A549 (cell line): Measurements from ENCODE around the gene GDF10. TPM values are rescaled to one million over a fixed set of nuclear protein-coding genes. Genes with fewer than 3 reads are reported as not detected.

Experiments used
- ATAC-seq, 2 experiments: fragments of 200-7000 bp in 1 of 2; fragments of >200 bp in 1 of 2; cut with Nextera tagmentation in 1 of 2; cut with Tn5 transposase in 1 of 2; 3 replicates each; pipeline versions ENCODE4 v1.8.0 to v1.9.1; 2018 to 2020; ENCODE audit warnings: mild to moderate bottlenecking in 1 of 2, moderate library complexity in 1 of 2
- CTCF ChIA-PET: fragments of 300-600 bp; sonication (Branson Sonifier 250); formaldehyde crosslinking; extraction: SDS; loops from one replicate; lab custom pipeline; 2021; ENCODE audit warnings: antibody characterized with exemption, inconsistent platforms; lab: Yijun Ruan, JAX
- POLR2A ChIA-PET: fragments of 350-600 bp; formaldehyde crosslinking; extraction: SDS; loops from one replicate; lab custom pipeline; 2021; ENCODE audit warnings: antibody characterized with exemption, inconsistent platforms; lab: Yijun Ruan, JAX
- DNase-seq, 2 experiments: peaks; one replicate each; pipeline versions ENCODE4 v3.0.0 to v3.0.0-alpha.2; 2011 to 2016; ENCODE audit warnings: low read depth in 1 of 2, low spot score in 1 of 2
- FAIRE-seq: peaks from 2 replicates; lab custom pipeline; 2011; peaks lifted over from hg19 to GRCh38; lab: Jason Lieb, UNC
- H3K27ac ChIP-seq, 2 experiments: fragments of >200 bp; sonication (Bioruptor Twin); formaldehyde crosslinking; 3 replicates each; pipeline ENCODE4 v1.5.1; 2016 to 2017
- H3K4me1 ChIP-seq: fragments of >200 bp; sonication (Bioruptor Twin); formaldehyde crosslinking; 3 replicates; pipeline ENCODE4 v1.6.1; 2016
- H3K4me2 ChIP-seq: fragments of >200 bp; sonication (Bioruptor Twin); formaldehyde crosslinking; 3 replicates; pipeline ENCODE4 v1.6.1; 2016
- H3K4me3 ChIP-seq: fragments of >200 bp; sonication (Bioruptor Twin); formaldehyde crosslinking; 3 replicates; pipeline ENCODE4 v1.5.1; 2016
- H3K9me3 ChIP-seq: fragments of >200 bp; sonication (Bioruptor Twin); formaldehyde crosslinking; 3 replicates; pipeline ENCODE4 v1.6.1; 2016
- CBX2 ChIP-seq: fragments of 200-600 bp; sonication (generic); IDR thresholded peaks from 2 replicates; pipeline ENCODE4 v1.6.1; 2016; ENCODE audit warnings: low read depth, mild to moderate bottlenecking, borderline replicate concordance
- CEBPB ChIP-seq, 2 experiments: fragments of >200 bp in 1 of 2; sonication (Bioruptor Twin) in 1 of 2; formaldehyde crosslinking in 1 of 2; IDR thresholded peaks; 2 replicates each; pipeline ENCODE4 v1.6.1; 2012 to 2016
- CHD2 ChIP-seq: fragments of 150-350 bp; IDR thresholded peaks from 2 replicates; pipeline ENCODE4 v1.6.1; 2014; ENCODE audit warnings: low read length; ENCODE audit not compliant: partially characterized antibody
- EHF ChIP-seq: fragments of 250-450 bp; sonication (Bioruptor Pico); IDR thresholded peaks from 2 replicates; pipeline ENCODE4 v1.5.0; 2020; ENCODE audit warnings: mild to moderate bottlenecking
- EHMT2 ChIP-seq: fragments of 200-600 bp; sonication (generic); IDR thresholded peaks from 2 replicates; pipeline ENCODE4 v1.6.1; 2016; ENCODE audit warnings: antibody characterized with exemption, low read depth, mild to moderate bottlenecking, moderate library complexity
- EP300 ChIP-seq, 2 experiments: fragments of >200 bp; sonication (Bioruptor Twin); formaldehyde crosslinking; IDR thresholded peaks; 2 replicates in 1 of 2; 3 replicates in 1 of 2; pipeline ENCODE4 v1.6.1; 2016 to 2017
- FOXS1 ChIP-seq: fragments of 250-450 bp; sonication (Bioruptor Pico); IDR thresholded peaks from 2 replicates; pipeline ENCODE4 v1.5.0; 2020; ENCODE audit warnings: mild to moderate bottlenecking, moderate library complexity
- GATA3 ChIP-seq: IDR thresholded peaks from 2 replicates; pipeline ENCODE4 v1.6.1; 2012; ENCODE audit warnings: borderline replicate concordance
- HDAC2 ChIP-seq: fragments of 200-600 bp; sonication (generic); IDR thresholded peaks from 2 replicates; pipeline ENCODE4 v1.6.1; 2016
- HOXB13 ChIP-seq: fragments of 250-450 bp; sonication (Bioruptor Pico); IDR thresholded peaks from 2 replicates; pipeline ENCODE4 v1.5.0; 2020; ENCODE audit warnings: low read depth, mild to moderate bottlenecking, moderate library complexity
- HOXB5 ChIP-seq: fragments of 250-450 bp; sonication (Bioruptor Pico); IDR thresholded peaks from 2 replicates; pipeline ENCODE4 v1.5.0; 2020; ENCODE audit warnings: mild to moderate bottlenecking, moderate library complexity
- JUN ChIP-seq, 2 experiments: fragments of >200 bp; sonication (Bioruptor Twin); formaldehyde crosslinking; IDR thresholded peaks; 2 replicates in 1 of 2; 3 replicates in 1 of 2; pipeline ENCODE4 v1.6.1; 2016 to 2017
- MAZ ChIP-seq: fragments of 150-350 bp; IDR thresholded peaks from 2 replicates; pipeline ENCODE4 v1.6.1; 2014; ENCODE audit warnings: antibody characterized with exemption, low read depth, low read length, borderline replicate concordance
- NPAS2 ChIP-seq: fragments of 250-450 bp; sonication (Bioruptor Pico); IDR thresholded peaks from 2 replicates; pipeline ENCODE4 v1.8.0; 2022; ENCODE audit warnings: mild to moderate bottlenecking, moderate library complexity, borderline replicate concordance
- PHF8 ChIP-seq: fragments of 200-600 bp; sonication (generic); IDR thresholded peaks from 2 replicates; pipeline ENCODE4 v1.6.1; 2016; ENCODE audit warnings: low read depth, mild to moderate bottlenecking, antibody characterized with exemption, moderate library complexity, borderline replicate concordance
- POLR2AphosphoS2 ChIP-seq: conservative IDR thresholded peaks from 2 replicates; pipeline ENCODE4 v1.6.1; 2012; ENCODE audit warnings: low read length, improper control_type of control experiment, inconsistent platforms
- RNF2 ChIP-seq: fragments of 200-600 bp; sonication (generic); IDR thresholded peaks from 2 replicates; pipeline ENCODE4 v1.6.1; 2016; ENCODE audit warnings: low read depth, mild to moderate bottlenecking, antibody characterized with exemption, moderate library complexity, borderline replicate concordance
- SREBF2 ChIP-seq: fragments of 450-650 bp; IDR thresholded peaks from 2 replicates; pipeline ENCODE4 v1.6.1; 2014; ENCODE audit warnings: mild to moderate bottlenecking, moderate library complexity
- ZC3H11A ChIP-seq: fragments of 450-650 bp; IDR thresholded peaks from 2 replicates; pipeline ENCODE4 v1.6.1; 2014; ENCODE audit warnings: antibody characterized with exemption, mild to moderate bottlenecking
- ZSCAN20 ChIP-seq: fragments of 250-450 bp; sonication (Bioruptor Pico); IDR thresholded peaks from 2 replicates; pipeline ENCODE4 v1.8.0; 2022; ENCODE audit warnings: mild to moderate bottlenecking, moderate library complexity
- WGBS: methylation state at CpG from one replicate; pipeline ENCODE4 v1.1.6; 2017; ENCODE audit errors: missing lambda C conversion rate; 5-methylcytosine and 5-hydroxymethylcytosine counted together
- polyA plus RNA-seq, 4 experiments: library from polyadenylated mRNA; depleted of rRNA in 3 of 4; stranded (reverse); fragments of >200 nt; fragmentation: RNase III in 1 of 4; extraction: RNeasy Plus Mini Kit Qiagen cat#74134 plus additional on column Dnase treatment in 1 of 4; gene quantifications; 2 replicates in 3 of 4; 3 replicates in 1 of 4; pipeline ENCODE4 v1.2.3, GENCODE V29; 2011 to 2017
- TF ChIP-seq, protein P1 (sequence below): IDR thresholded peaks from 2 replicates; pipeline ENCODE4 v1.6.1; 2012
- TF ChIP-seq, protein P2 (sequence below): IDR thresholded peaks from 2 replicates; pipeline ENCODE4 v1.6.1; 2012
- TF ChIP-seq, protein P3 (sequence below): fragments of 200-600 bp; sonication (generic); IDR thresholded peaks from 2 replicates; pipeline ENCODE4 v1.6.1; 2016; ENCODE audit warnings: antibody characterized with exemption, mild to moderate bottlenecking, moderate library complexity
- TF ChIP-seq, protein P4 (sequence below): fragments of 250-450 bp; sonication (Bioruptor Pico); IDR thresholded peaks from 2 replicates; pipeline ENCODE4 v1.5.0; 2021; ENCODE audit warnings: mild to moderate bottlenecking, moderate library complexity, borderline replicate concordance

Gene GDF10
- polyA plus RNA-seq, 2 of the 4 experiments (the other 2 are of a cell fraction), result 0.10 TPM; not detected in 1

DNA sequence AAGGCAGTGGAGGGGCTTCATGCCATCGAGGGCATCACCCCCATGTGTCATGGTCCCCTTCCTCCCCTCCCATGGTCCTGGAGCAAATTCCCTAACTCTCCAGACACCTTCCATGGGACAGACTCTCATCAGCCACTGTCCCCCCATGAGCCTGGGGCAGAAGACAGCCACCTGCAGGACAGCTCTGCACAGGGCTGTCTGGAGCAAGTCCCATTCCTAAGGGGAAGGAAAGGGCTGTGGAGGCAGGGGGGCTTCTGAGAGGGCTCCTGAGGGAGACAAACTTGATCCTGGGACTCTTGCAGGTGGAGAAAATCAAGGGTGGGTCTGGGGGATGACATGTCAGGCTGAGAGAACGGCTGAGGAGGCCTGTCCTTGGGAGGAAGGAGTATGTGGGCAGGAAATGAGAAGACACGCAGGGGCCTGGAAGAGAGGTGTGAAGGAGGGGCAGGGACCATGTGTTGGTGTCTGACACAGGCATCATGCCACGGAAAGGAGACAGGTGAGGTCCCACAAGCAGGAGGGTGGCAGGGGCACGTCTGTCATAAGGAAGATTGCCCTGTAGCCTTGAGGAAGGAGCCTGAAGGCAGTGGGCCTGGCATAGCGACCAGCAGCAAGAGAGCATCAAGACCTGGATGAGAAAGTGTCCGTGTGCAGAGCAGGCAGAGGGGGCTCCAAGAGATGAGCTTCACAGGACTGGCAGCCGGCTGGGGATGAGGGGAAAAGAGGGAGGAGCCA lies 14.4 kb upstream of the GDF10 start:
- no peaks in the 10 kb centered on the region for H3K4me1 ChIP-seq
- DNase-seq, result no peak
- ChIA-PET POLR2A (no interaction called here), CTCF (interaction anchor here (1.6 kb wide), 1 partner anchor 26 kb away, joined by 7 read pairs; no protein-coding TSS in a partner anchor)
- no peak for TF ChIP-seq JUN (IDR thresholded peaks at IDR 0.05)
- TF ChIP-seq CBX2, result no peak
- TF ChIP-seq POLR2AphosphoS2, result no peak
- TF ChIP-seq CEBPB (IDR thresholded peaks at IDR 0.05), result no peak
- TF ChIP-seq, protein P1, sequence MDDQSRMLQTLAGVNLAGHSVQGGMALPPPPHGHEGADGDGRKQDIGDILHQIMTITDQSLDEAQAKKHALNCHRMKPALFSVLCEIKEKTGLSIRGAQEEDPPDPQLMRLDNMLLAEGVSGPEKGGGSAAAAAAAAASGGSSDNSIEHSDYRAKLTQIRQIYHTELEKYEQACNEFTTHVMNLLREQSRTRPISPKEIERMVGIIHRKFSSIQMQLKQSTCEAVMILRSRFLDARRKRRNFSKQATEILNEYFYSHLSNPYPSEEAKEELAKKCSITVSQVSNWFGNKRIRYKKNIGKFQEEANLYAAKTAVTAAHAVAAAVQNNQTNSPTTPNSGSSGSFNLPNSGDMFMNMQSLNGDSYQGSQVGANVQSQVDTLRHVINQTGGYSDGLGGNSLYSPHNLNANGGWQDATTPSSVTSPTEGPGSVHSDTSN, result no peak
- TF ChIP-seq, protein P2, sequence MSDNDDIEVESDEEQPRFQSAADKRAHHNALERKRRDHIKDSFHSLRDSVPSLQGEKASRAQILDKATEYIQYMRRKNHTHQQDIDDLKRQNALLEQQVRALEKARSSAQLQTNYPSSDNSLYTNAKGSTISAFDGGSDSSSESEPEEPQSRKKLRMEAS, result no peak
- H3K27ac ChIP-seq, result no peak overlapping the region
- H3K4me2 ChIP-seq, result no peak overlapping the region
- no peak overlapping the region for H3K4me3 ChIP-seq
- 30% methylated on average over 8 of the region's 8 CpGs for WGBS
- ATAC-seq, result peak in 1 of 2 experiments; percentile 41; a peak in 1 of 6 replicates
- no peak for FAIRE-seq
- no peaks in the 10 kb centered on the region for H3K9me3 ChIP-seq

DNA sequence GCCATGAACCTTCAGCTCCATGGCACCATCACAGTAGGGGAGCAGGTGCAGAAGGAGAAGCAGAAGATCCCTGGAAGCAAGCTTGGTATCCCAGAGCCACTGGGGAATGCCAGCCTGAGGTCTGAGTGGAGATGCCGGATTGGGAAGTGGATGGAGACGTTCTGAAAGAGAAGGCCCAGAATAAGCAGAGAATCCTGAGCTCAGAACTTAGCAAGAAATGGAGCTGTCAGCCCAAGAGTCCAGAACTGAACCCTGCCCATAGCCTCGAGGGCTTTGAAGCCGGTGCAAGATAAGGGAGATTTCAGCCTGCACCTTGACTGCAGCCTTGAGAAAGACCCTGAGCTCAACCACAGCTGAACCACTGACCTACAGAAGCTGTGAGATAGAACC lies 13.9 kb upstream of the GDF10 start:
- H3K4me1 ChIP-seq, result no peaks in the 10 kb centered on the region
- no peak for ATAC-seq
- no peaks in the 10 kb centered on the region for H3K9me3 ChIP-seq
- TF ChIP-seq SREBF2 (no peak), CBX2 (no peak), MAZ (no peak), HDAC2 (no peak), HOXB13 (no peak), ZSCAN20 (no peak), HOXB5 (CRISPR knock-in tag) (no peak), FOXS1 (CRISPR knock-in tag) (no peak), PHF8 (no peak), NPAS2 (CRISPR knock-in tag) (no peak), CHD2 (no peak), RNF2 (no peak), GATA3 (no peak), EHF (CRISPR knock-in tag) (no peak), ZC3H11A (no peak), EP300 (IDR thresholded peaks at IDR 0.05) (no peak), EHMT2 (no peak)
- TF ChIP-seq, protein P3, sequence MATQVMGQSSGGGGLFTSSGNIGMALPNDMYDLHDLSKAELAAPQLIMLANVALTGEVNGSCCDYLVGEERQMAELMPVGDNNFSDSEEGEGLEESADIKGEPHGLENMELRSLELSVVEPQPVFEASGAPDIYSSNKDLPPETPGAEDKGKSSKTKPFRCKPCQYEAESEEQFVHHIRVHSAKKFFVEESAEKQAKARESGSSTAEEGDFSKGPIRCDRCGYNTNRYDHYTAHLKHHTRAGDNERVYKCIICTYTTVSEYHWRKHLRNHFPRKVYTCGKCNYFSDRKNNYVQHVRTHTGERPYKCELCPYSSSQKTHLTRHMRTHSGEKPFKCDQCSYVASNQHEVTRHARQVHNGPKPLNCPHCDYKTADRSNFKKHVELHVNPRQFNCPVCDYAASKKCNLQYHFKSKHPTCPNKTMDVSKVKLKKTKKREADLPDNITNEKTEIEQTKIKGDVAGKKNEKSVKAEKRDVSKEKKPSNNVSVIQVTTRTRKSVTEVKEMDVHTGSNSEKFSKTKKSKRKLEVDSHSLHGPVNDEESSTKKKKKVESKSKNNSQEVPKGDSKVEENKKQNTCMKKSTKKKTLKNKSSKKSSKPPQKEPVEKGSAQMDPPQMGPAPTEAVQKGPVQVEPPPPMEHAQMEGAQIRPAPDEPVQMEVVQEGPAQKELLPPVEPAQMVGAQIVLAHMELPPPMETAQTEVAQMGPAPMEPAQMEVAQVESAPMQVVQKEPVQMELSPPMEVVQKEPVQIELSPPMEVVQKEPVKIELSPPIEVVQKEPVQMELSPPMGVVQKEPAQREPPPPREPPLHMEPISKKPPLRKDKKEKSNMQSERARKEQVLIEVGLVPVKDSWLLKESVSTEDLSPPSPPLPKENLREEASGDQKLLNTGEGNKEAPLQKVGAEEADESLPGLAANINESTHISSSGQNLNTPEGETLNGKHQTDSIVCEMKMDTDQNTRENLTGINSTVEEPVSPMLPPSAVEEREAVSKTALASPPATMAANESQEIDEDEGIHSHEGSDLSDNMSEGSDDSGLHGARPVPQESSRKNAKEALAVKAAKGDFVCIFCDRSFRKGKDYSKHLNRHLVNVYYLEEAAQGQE, result no peak
- TF ChIP-seq, protein P4, sequence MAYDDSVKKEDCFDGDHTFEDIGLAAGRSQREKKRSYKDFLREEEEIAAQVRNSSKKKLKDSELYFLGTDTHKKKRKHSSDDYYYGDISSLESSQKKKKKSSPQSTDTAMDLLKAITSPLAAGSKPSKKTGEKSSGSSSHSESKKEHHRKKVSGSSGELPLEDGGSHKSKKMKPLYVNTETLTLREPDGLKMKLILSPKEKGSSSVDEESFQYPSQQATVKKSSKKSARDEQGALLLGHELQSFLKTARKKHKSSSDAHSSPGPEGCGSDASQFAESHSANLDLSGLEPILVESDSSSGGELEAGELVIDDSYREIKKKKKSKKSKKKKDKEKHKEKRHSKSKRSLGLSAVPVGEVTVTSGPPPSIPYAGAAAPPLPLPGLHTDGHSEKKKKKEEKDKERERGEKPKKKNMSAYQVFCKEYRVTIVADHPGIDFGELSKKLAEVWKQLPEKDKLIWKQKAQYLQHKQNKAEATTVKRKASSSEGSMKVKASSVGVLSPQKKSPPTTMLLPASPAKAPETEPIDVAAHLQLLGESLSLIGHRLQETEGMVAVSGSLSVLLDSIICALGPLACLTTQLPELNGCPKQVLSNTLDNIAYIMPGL (CRISPR knock-in tag), result no peak
- TF ChIP-seq, protein P2, result no peak
- no peak for DNase-seq
- no peak overlapping the region for H3K4me2 ChIP-seq
- no peak overlapping the region for H3K4me3 ChIP-seq
- CTCF ChIA-PET, result interaction anchor here (1.2 to 1.6 kb wide), 2 partner anchors 26 to 90 kb away, joined by 3 to 7 read pairs; no protein-coding TSS in a partner anchor
- WGBS, result 28% methylated on average over 4 of the region's 4 CpGs
- no peak for FAIRE-seq
- no peak overlapping the region for H3K27ac ChIP-seq
- POLR2A ChIA-PET, result no interaction called here
